DMS 273 (cell line): ENCODE data around the gene ANK3.
"Not testable (repeated sequence)": the region's sequence is repeated elsewhere in the genome, so short reads cannot be mapped to it uniquely, and the experiment has no call there.

Experiments
- DNase-seq: peaks from one replicate; lab custom pipeline; 2025; ENCODE audit not compliant: unreplicated experiment; lab: John Stamatoyannopoulos, UW

ANK3 gene

GRCh38 chr10:60310740-60311139 lies 78.9 kb downstream of the ANK3 start:
- DNase-seq, result no peak

GRCh38 chr10:60309891-60310290 lies 79.8 kb downstream of the ANK3 start:
- no peak for DNase-seq

GRCh38 chr10:60309371-60309770 lies 80.3 kb downstream of the ANK3 start:
- DNase-seq, result no peak

DNA sequence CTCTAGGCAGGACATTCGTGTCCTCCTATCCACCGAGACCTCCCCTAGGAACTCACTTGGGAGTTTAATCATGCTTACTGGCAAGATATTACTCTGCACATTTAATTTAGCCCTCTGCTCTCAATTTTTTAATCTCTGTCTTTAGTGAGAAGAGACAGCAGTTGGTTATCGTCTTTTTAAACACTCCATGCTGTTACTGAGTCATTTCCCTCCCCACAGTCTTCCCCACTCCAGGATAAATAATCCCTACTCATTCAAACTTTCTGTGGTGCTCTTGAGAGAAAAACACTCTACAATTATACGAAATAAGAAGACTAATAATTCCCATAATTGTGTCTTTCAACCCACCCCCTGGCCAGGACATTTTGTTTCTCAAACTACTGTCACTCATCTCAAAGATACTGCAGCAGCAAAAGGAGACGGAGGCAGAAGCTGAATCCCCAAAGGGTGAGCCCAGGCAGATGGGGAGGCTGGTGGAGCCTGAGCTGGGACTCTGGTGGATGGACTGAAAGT lies 84.2 kb downstream of the ANK3 start:
- peak; percentile 35 for DNase-seq

GRCh38 chr10:60304829-60305379 lies 84.8 kb downstream of the ANK3 start:
- DNase-seq, result peak; percentile 23

DNA sequence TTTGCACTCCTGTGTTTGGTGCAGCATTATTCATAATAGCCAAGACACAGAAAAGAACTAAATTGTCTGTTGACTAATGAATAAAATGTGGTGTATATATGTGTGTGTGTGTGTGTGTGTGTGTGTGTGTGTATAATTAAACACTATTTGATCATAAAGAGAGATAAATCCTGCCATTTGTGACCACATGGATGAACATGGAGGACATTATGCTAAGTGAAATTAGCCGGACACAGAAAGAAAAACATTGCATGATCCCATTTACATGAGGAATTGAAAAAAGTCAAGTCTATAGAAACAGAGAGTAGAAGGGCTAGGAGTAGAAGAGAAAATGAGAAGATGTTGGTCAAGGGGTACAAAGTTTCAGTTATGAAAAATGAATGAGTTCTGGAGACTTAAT lies 85.9 kb downstream of the ANK3 start:
- DNase-seq, result no peak

GRCh38 chr10:60299961-60300883 lies 89.5 kb downstream of the ANK3 start:
- DNase-seq, result peak; percentile 20

DNA sequence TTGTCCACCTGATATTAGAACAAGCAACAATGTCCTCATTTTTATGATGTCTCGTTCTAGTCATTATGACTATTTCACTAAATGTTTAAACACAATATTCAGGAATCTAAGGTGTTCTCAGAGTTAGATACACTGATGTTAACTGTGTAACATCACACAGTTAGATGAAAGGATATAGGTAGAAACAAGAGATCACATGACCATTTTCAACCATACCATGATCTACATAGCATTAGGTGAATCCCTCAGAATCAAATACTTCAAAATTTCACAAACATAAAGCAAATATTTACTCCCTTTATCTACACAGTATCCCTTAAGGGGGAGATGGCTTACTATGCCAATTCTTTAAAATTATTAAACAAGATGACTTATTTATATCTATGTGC lies 90.3 kb downstream of the ANK3 start:
- no peak for DNase-seq

DNA sequence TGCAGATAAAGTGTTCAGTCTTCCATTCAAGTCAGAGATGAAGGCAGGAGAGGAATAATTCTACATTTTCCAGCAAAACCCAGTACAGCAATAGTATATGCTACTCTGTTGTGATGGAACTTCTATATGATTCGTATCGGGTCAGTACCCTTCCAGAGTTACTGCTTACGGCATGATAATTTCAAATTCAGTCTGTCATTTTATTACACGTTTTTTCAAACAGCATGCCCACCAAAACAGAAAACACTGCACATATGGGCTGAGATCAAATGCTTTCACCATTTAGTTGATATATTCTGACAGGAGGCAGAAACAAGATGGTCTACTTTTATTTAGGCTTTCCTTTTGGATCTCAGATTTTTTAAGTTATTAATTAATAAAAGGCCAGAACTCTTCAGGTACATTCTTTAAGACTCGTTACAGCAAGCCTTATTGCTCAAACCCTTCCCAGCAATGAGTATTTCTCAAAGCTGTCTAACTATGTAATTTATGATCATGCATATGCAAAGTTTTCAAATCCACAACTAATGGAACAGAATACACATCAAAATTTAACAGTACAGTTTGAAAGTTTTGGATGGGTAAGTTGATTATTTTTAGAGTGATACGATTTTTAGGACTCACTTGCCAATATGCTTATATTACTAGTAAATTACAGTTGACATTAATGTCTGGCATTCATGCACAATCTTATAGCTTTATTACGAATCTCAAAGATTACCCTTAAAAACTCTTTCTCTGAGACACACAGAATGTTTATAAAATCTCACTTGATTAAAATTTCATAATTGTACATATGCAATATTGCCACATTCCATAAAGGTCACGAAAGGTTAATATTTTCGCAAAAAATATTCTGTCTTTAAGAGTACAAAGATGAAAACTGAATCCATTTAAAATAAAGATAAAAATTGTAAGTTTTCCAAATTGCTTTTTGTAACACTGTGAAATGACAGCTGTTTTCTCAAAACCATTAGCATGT lies 91.0 kb downstream of the ANK3 start:
- peak; percentile 47 for DNase-seq

GRCh38 chr10:60296073-60296472 lies 93.6 kb downstream of the ANK3 start:
- DNase-seq, result no peak

- no peak for DNase-seq
Observed at GRCh38 chr10:60295028-60295937, 94.4 kb downstream of the ANK3 start.

DNA sequence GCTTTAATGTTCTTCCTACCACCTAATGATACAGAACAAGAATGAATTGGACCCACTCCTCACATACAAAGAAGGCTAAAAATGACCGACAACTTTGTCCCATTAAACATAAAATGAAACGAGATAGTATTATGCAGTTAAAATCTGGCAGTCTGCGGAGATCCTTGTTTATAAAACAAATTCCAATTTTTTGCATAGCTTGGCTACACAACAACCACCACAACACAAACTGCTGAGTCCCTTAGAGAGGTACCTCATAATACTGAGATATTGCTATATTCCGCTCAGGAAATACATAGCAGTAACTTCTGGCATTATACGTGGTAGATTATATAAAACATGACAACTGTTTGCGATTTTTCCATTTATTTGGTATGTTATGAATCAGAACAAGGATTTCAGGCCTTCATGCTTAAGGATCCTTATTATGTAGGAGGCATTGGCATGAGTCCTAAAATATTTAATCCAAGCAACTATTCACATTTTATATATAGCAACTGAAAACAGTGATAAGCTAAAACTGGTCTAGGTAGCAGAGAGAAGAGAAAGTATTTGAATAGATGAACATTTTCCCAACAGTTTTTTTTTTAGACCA lies 96.0 kb downstream of the ANK3 start:
- no peak for DNase-seq

- no peak for DNase-seq
Observed at GRCh38 chr10:60292998-60293397, 96.7 kb downstream of the ANK3 start.

GRCh38 chr10:60292536-60292935 lies 97.1 kb downstream of the ANK3 start:
- DNase-seq, result not testable (repeated sequence)

DNA sequence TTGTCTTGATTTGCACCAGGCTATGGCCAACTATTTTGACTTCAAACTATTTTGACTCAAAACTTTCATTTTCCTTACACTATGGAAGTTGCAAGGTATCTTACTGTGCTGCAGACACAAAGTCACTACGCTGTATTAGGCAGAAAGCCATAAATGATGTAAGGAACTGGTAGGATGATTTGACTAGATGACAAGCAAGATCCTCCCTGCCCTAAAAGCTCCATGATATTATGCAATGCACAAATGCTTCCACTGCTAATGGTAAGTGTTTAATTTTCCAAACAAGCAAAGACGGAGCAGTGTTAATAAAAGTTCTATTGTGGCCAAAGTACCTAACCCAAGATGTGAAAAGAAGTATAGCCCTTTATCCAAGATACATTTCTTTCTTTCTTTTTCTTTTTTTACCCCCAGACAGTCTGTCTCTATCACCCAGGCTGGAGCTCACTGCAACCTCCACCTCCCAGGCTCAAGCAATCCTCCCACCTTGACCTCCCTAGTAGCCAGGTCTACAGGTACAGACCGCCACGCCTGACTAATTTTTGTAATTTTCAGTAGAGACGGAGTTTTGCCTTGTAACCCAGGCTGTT lies 98.2 kb downstream of the ANK3 start:
- peak; percentile 7 for DNase-seq

DNA sequence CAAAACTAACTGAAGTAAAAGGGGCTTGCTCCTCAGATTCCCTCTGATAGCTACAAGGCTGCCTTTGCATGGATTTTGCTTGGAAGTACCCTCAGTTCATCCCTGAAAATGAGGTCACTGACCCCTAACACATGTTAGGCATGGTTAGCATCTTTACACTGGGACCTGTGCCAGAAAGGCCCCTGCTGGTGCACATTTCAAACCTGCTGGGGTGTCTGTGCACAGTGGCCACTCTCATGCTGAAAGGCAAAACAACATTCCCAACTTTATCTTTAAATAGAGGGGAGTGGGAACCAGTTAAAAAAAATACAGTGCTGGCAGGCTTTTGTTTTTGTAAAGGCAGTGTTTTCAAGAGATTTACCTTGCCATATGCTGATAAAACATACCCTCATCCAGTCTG lies 99.1 kb downstream of the ANK3 start:
- DNase-seq, result peak; percentile 74

DNA sequence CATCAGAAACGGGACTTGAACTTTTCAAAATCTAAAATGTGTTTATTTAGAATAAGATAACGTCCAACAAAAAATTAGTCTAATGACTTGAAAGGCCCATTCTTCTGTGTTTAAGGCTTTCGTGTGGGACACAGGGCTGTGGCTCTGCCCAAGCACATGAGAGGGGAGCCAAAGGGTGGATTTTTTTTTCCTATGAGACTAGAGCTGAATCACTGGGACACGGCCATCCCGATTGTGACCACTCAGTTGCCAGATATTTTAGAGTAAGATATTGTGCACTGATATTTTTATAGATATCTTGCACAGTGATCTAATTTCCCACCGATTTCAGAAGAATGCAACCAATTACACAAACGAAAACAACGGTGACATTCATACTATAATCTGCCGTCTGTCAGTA lies 99.9 kb downstream of the ANK3 start:
- no peak for DNase-seq

- no peak for DNase-seq
Observed at GRCh38 chr10:60288256-60288655, 101.4 kb downstream of the ANK3 start.

- no peak for DNase-seq
Observed at GRCh38 chr10:60286559-60286958, 103.1 kb downstream of the ANK3 start.
